Parathyroid adenoma (tissue), 2 donors: ENCODE measurements around the gene TGM3.

ENCODE experiments used
- H2AFZ ChIP-seq: fragments of 300-600 bp; sonication (generic); one replicate; pipeline ENCODE4 v1.7.0; 2017; ENCODE audit warnings: antibody characterized with exemption, mild to moderate bottlenecking
- H3K27ac ChIP-seq: fragments of 300-600 bp; sonication (generic); one replicate; pipeline ENCODE4 v1.7.0; 2017
- H3K27me3 ChIP-seq: fragments of 300-600 bp; sonication (generic); one replicate; pipeline ENCODE4 v1.7.0; 2017; ENCODE audit warnings: low read length; ENCODE audit not compliant: control insufficient read depth, insufficient read depth
- H3K36me3 ChIP-seq: fragments of 300-600 bp; sonication (generic); one replicate; pipeline ENCODE4 v1.7.0; 2017; ENCODE audit warnings: low read length; ENCODE audit not compliant: control insufficient read depth, insufficient read depth
- H3K4me1 ChIP-seq: fragments of 300-600 bp; sonication (generic); one replicate; pipeline ENCODE4 v1.7.0; 2017; ENCODE audit warnings: control low read depth
- H3K4me2 ChIP-seq: fragments of 300-600 bp; sonication (generic); one replicate; pipeline ENCODE4 v1.7.0; 2017; ENCODE audit warnings: low read length
- H3K4me3 ChIP-seq: fragments of 300-600 bp; sonication (generic); one replicate; pipeline ENCODE4 v1.7.0; 2017; ENCODE audit warnings: low read depth, low read length
- H3K79me2 ChIP-seq: fragments of 300-600 bp; sonication (generic); one replicate; pipeline ENCODE4 v1.7.0; 2017; ENCODE audit warnings: control low read depth
- H3K9ac ChIP-seq: fragments of 300-600 bp; sonication (generic); one replicate; pipeline ENCODE4 v1.7.0; 2017; ENCODE audit warnings: mild to moderate bottlenecking
- H3K9me3 ChIP-seq: fragments of 300-600 bp; sonication (generic); one replicate; pipeline ENCODE4 v1.7.0; 2017; ENCODE audit warnings: low read length; ENCODE audit not compliant: control insufficient read depth
- TF ChIP-seq, protein P1 (sequence below): fragments of 300-600 bp; sonication (generic); IDR thresholded peaks from one replicate; pipeline ENCODE4 v1.7.0; 2017; ENCODE audit warnings: antibody characterized with exemption, mild to moderate bottlenecking
- donor health status: primary hyperparathyroidism.

Gene TGM3

DNA sequence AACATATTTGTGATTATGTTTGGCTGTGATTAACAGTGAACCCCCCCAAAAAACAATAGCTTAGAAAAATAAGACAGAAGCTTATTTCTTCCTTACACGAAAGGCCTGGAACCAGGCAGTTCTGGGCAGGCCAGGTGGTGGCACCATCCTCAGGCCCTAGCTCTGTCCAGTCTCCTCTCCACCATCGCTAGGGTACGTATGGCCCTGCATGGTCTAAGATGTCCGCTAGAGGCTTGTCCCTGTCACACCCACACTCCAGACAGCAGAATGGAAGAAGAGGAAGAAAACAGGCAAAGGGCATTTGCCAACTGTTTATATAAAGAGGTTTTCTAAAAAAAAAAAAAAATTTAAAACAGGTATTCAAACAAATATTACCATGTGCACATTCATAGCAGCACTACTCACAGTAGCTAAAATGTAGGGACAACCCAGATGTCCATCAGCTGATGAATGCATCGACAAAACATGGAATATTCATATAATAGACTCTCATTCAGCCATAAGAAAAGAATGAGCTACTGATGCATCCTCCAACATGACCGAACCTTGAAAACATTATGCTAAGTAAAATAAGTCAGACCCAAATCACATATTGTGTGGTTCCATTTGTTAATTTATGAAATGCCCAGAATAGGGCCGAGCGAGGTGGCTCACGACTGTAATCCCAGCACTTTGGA, 6.7 kb downstream of the TGM3 start:
- no peak overlapping the region for H3K27ac ChIP-seq
- no peaks in the 10 kb centered on the region for H3K27me3 ChIP-seq
- TF ChIP-seq, protein P1, sequence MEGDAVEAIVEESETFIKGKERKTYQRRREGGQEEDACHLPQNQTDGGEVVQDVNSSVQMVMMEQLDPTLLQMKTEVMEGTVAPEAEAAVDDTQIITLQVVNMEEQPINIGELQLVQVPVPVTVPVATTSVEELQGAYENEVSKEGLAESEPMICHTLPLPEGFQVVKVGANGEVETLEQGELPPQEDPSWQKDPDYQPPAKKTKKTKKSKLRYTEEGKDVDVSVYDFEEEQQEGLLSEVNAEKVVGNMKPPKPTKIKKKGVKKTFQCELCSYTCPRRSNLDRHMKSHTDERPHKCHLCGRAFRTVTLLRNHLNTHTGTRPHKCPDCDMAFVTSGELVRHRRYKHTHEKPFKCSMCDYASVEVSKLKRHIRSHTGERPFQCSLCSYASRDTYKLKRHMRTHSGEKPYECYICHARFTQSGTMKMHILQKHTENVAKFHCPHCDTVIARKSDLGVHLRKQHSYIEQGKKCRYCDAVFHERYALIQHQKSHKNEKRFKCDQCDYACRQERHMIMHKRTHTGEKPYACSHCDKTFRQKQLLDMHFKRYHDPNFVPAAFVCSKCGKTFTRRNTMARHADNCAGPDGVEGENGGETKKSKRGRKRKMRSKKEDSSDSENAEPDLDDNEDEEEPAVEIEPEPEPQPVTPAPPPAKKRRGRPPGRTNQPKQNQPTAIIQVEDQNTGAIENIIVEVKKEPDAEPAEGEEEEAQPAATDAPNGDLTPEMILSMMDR, result no peak
- no peaks in the 10 kb centered on the region for H3K9me3 ChIP-seq
- no peaks in the 10 kb centered on the region for H3K4me1 ChIP-seq
- H3K79me2 ChIP-seq, result no peaks in the 10 kb centered on the region
- H2AFZ ChIP-seq, result no peak overlapping the region
- H3K4me3 ChIP-seq, result no peak overlapping the region
- H3K4me2 ChIP-seq, result no peak overlapping the region
- no peaks in the 10 kb centered on the region for H3K36me3 ChIP-seq
- H3K9ac ChIP-seq, result no peak overlapping the region

DNA sequence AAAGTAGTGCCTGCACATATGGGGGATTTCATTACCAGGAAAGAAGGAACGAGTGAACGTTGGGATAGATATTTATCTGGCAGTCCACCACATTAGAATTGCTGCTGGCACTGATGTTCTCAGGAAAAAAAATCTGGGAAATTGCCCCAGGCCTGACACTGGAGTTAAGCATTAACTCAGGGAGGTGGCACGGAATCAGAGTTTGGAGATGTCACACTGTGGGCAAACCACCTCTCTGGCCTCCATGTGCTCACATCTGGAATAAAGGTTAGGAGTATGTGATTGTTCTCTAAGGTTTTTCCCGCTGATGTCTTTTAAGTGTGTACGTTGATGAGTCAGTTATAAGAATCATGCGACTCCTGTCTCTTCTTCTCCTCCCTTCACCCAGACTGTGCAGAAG, 7.9 kb downstream of the TGM3 start:
- no peaks in the 10 kb centered on the region for H3K36me3 ChIP-seq
- no peaks in the 10 kb centered on the region for H3K9me3 ChIP-seq
- H3K4me2 ChIP-seq, result no peak overlapping the region
- no peak overlapping the region for H3K27ac ChIP-seq
- H3K79me2 ChIP-seq, result no peaks in the 10 kb centered on the region
- H2AFZ ChIP-seq, result no peak overlapping the region
- no peaks in the 10 kb centered on the region for H3K4me1 ChIP-seq
- H3K27me3 ChIP-seq, result no peaks in the 10 kb centered on the region
- no peak overlapping the region for H3K4me3 ChIP-seq
- TF ChIP-seq, protein P1, result no peak
- H3K9ac ChIP-seq, result no peak overlapping the region

DNA sequence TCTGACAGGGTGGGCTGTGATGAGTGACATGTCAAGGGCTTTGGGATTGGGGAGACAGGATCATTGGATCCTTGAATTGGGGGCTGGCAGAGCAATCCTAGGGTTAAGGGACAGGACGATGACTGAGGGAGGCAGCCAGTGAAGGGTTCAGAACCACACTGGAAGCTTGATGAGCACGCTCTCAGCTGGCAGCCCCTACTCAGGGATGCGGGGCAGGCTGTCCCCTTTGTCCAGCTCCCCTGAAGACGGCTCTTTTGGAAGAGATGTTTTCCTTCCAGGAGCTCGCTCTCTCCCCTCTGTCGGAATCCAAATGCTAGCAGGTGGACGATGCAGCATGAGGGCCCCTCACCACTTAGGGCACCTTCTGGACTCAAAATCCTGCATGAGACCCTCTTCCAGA, 8.4 kb downstream of the TGM3 start:
- Histone ChIP-seq H3K4me3 (no peak overlapping the region), H3K4me1 (no peaks in the 10 kb centered on the region), H3K4me2 (no peak overlapping the region), H3K36me3 (no peaks in the 10 kb centered on the region), H3K9me3 (no peaks in the 10 kb centered on the region), H2AFZ (no peak overlapping the region), H3K27ac (no peak overlapping the region), H3K27me3 (no peaks in the 10 kb centered on the region), H3K79me2 (no peaks in the 10 kb centered on the region), H3K9ac (no peak overlapping the region)
- TF ChIP-seq, protein P1, result no peak

DNA sequence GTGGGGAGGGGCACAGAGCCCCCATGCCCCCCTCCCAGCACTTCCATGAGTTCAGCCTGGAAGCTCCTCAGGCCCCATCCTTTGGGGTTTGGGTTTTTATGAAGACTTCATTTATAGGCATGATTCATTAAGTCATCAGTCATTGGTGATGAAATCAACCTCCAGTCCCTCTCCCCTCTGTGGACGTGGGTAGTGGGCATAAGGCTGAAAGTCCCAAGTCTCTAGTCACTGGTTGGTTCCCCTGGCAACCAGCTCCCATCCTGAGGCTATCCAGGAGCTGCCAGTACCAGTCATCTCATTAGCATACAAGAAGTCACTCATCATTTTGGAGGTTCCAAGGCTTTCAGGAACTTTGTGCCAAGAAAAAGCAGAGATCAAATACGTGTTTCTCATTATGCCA, 9.2 kb downstream of the TGM3 start:
- H3K4me1 ChIP-seq, result no peaks in the 10 kb centered on the region
- H3K4me2 ChIP-seq, result no peak overlapping the region
- no peak overlapping the region for H2AFZ ChIP-seq
- H3K79me2 ChIP-seq, result no peaks in the 10 kb centered on the region
- no peak overlapping the region for H3K27ac ChIP-seq
- H3K36me3 ChIP-seq, result no peaks in the 10 kb centered on the region
- no peaks in the 10 kb centered on the region for H3K9me3 ChIP-seq
- TF ChIP-seq, protein P1, result no peak
- H3K4me3 ChIP-seq, result no peak overlapping the region
- H3K9ac ChIP-seq, result no peak overlapping the region
- no peaks in the 10 kb centered on the region for H3K27me3 ChIP-seq

DNA sequence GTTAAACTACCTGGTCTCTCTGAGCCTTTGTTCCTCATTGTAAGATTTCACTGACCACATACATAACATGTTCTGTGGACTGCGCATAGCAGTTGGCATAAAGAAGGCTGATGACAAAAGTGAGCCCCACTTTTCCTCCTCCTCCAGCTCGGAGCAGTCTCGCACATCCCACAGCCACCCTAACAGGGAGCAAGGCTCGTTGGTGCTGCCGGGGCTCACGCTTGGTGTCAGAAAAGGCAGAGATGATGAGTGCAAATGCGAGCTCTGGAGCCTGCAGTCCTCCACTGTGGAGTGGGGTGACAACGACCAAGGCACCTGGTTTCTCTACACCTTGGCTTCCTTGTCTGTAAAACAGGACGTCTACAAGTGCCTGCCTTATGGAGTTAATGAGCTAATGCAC, 9.7 kb downstream of the TGM3 start:
- no peak overlapping the region for H3K4me2 ChIP-seq
- H3K79me2 ChIP-seq, result no peaks in the 10 kb centered on the region
- H3K4me3 ChIP-seq, result no peak overlapping the region
- no peak overlapping the region for H3K27ac ChIP-seq
- H3K9me3 ChIP-seq, result no peaks in the 10 kb centered on the region
- TF ChIP-seq, protein P1, result no peak
- no peak overlapping the region for H2AFZ ChIP-seq
- H3K36me3 ChIP-seq, result no peaks in the 10 kb centered on the region
- H3K9ac ChIP-seq, result no peak overlapping the region
- no peaks in the 10 kb centered on the region for H3K27me3 ChIP-seq
- H3K4me1 ChIP-seq, result no peaks in the 10 kb centered on the region
